Colonic mucosa (tissue), 4 donors: ENCODE data around the gene MCAM. TPM values are rescaled to one million over a fixed set of nuclear protein-coding genes. Genes with fewer than 3 reads are reported as not detected.
A peak's percentile ranks its signal among the peaks of the same experiment; 100 is the strongest.

Experiments
- DNase-seq: peaks from one replicate; pipeline ENCODE4 v3.0.0-alpha.2; 2020
- H3K27ac ChIP-seq: fragments of 200-600 bp; one replicate; pipeline ENCODE4 v1.8.0; 2021
- H3K27me3 ChIP-seq: fragments of 200-600 bp; one replicate; pipeline ENCODE4 v1.8.0; 2021
- H3K36me3 ChIP-seq: fragments of 200-600 bp; one replicate; pipeline ENCODE4 v1.8.0; 2021
- H3K4me1 ChIP-seq: fragments of 200-600 bp; one replicate; pipeline ENCODE4 v1.8.0; 2021; ENCODE audit warnings: mild to moderate bottlenecking
- H3K4me3 ChIP-seq: fragments of 200-600 bp; one replicate; pipeline ENCODE4 v1.8.0; 2021
- H3K9ac ChIP-seq, 2 donors: one replicate each; pipeline ENCODE4 v1.7.0; 2013; ENCODE audit warnings: control low read depth in 2 of 2, low read depth in 2 of 2, low read length in 2 of 2
- H3K9me3 ChIP-seq: fragments of 200-600 bp; one replicate; pipeline ENCODE4 v1.8.0; 2021
- CTCF ChIP-seq: fragments of 200-600 bp; IDR thresholded peaks from one replicate; pipeline ENCODE4 v1.8.0; 2022; ENCODE audit warnings: antibody characterized with exemption, mild to moderate bottlenecking
- intact Hi-C: fragments of 100-400 bp; cut with DNase I; formaldehyde crosslinking; loops from one replicate; pipeline ENCODE4 v1.14.1; 2022
- total RNA-seq, 2 donors: library from RNA; stranded (reverse); fragmentation: NEBNext Ultra II Directional in 1 of 2; extraction: Animal tissue kit (Norgen Biotek cat#: 25700) in 1 of 2; gene quantifications; one replicate each; pipeline ENCODE4 v1.2.1, GENCODE V29; 2021
- donor health status: healthy.
- donor health status: DM: no; HTN: no; CAD: no.
- donor health status: DM: no; HTN: no; CAD: no.

MCAM gene
- total RNA-seq, 2 donors from 2014 or later: 5.4 to 36.9 TPM

- Histone ChIP-seq H3K9me3 (no peaks in the 10 kb centered on the region), H3K36me3 (no peaks in the 10 kb centered on the region), H3K4me1 (no peaks in the 10 kb centered on the region), H3K27me3 (no peaks in the 10 kb centered on the region), H3K4me3 (peak overlapping the region; percentile 49), H3K27ac (no peak overlapping the region), H3K9ac (peak overlapping the region; percentile 73 to 75)
- peak; percentile 87 for DNase-seq
- peak; percentile 90 for TF ChIP-seq CTCF
- intact Hi-C loops: loop anchor here (2.0 kb wide), 2 partner anchors 16 to 118 kb away; no protein-coding TSS in a partner anchor
Observed at GRCh38 chr11:119356349-119357031, 39.6 kb upstream of the MCAM start.

GRCh38 chr11:119355091-119355843 is 38.3 kb upstream of the MCAM start:
- H3K9ac ChIP-seq: no peak overlapping the region
- H3K9me3 ChIP-seq: no peaks in the 10 kb centered on the region
- H3K4me1 ChIP-seq: no peaks in the 10 kb centered on the region
- H3K36me3 ChIP-seq: no peaks in the 10 kb centered on the region
- DNase-seq: no peak
- no peaks in the 10 kb centered on the region for H3K27me3 ChIP-seq
- no peak overlapping the region for H3K4me3 ChIP-seq
- TF ChIP-seq CTCF: no peak
- intact Hi-C loops: no loop called here
- no peak overlapping the region for H3K27ac ChIP-seq

GRCh38 chr11:119352857-119353260 is 35.9 kb upstream of the MCAM start:
- intact Hi-C loops: no loop called here
- H3K9ac ChIP-seq: no peak overlapping the region

GRCh38 chr11:119351232-119351631 is 34.3 kb upstream of the MCAM start:
- no peaks in the 10 kb centered on the region for H3K9me3 ChIP-seq
- no peak for DNase-seq
- H3K36me3 ChIP-seq: no peaks in the 10 kb centered on the region
- no peak overlapping the region for H3K27ac ChIP-seq
- no peaks in the 10 kb centered on the region for H3K27me3 ChIP-seq
- intact Hi-C loops: no loop called here
- H3K9ac ChIP-seq: no peak overlapping the region
- no peak overlapping the region for H3K4me3 ChIP-seq
- no peaks in the 10 kb centered on the region for H3K4me1 ChIP-seq
- TF ChIP-seq CTCF: no peak

More at GRCh38 chr11:119352857-119353260, 35.9 kb upstream of the MCAM start:
- no peak overlapping the region for H3K4me3 ChIP-seq
- no peak for DNase-seq
- no peaks in the 10 kb centered on the region for H3K36me3 ChIP-seq
- no peak for TF ChIP-seq CTCF
- no peaks in the 10 kb centered on the region for H3K4me1 ChIP-seq
- no peaks in the 10 kb centered on the region for H3K9me3 ChIP-seq
- no peak overlapping the region for H3K27ac ChIP-seq
- H3K27me3 ChIP-seq: no peaks in the 10 kb centered on the region

GRCh38 chr11:119350302-119350701 is 33.4 kb upstream of the MCAM start:
- intact Hi-C loops: no loop called here

More at GRCh38 chr11:119350302-119350701, 33.4 kb upstream of the MCAM start:
- H3K4me3 ChIP-seq: no peak overlapping the region
- H3K9ac ChIP-seq: no peak overlapping the region
- H3K4me1 ChIP-seq: no peaks in the 10 kb centered on the region
- no peaks in the 10 kb centered on the region for H3K36me3 ChIP-seq
- DNase-seq: no peak
- no peak overlapping the region for H3K27ac ChIP-seq
- no peaks in the 10 kb centered on the region for H3K27me3 ChIP-seq
- H3K9me3 ChIP-seq: no peaks in the 10 kb centered on the region
- TF ChIP-seq CTCF: no peak
